Raji (cell line): ENCODE measurements around the gene ADCY4.

ENCODE experiments used
- POLR2A ChIP-seq: IDR thresholded peaks from 2 replicates; pipeline ENCODE4 v1.6.1; 2011; ENCODE audit warnings: low read depth, low read length, control low read depth; ENCODE audit not compliant: insufficient read depth

ADCY4 gene

DNA sequence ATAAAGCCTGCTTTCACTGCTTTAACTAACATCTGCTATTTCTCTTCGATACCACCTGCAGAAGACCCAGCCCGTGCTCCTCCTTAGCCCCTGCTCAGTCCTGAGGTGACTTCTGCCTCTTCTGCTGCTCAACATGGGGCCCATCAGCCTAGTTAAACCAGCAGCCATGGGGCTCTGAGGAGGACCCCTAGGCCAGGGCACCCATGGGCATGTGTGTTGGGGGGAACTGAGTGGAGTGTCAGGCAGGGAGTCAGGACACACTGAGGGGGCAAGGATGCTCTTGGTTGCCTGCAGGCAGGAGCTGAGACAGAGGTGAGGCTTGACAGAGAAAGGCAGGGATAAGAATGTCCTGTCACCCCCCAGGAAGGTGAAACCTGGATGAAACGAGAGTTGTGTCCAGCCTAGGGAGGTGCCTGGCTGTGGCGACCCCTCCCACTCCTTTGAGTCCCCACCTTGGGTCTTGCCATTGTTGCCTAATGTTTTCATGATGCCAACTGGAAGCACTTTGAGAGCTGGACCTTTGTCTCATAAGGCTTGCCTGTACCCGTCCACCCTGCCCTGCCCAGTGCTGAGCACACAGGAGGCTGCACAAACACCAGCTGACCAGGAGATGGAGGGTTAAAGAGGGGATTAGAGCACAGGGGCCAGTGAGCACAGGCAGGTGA, 50.9 kb downstream of the ADCY4 start:
- TF ChIP-seq POLR2A, result no peak

DNA sequence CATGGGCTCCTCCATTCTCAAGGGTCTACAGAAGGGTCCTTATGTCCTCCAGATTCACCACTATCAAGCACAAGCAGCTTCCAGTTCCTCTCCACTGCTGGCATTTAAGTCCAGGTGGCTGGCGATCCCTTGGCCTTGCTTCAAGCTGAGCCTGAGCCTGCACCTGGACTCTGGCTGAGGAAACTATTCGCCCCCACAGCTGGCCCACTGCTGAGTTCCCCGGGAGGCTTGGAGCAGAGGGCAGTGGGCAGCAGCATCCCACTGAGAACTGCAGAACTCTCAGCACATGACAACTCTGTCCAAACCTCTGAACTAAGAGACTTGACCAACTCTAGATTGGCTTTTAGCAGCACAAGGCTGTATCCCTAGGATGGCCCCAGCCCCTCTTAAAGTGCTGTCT, 52.1 kb downstream of the ADCY4 start:
- TF ChIP-seq POLR2A, result no peak

DNA sequence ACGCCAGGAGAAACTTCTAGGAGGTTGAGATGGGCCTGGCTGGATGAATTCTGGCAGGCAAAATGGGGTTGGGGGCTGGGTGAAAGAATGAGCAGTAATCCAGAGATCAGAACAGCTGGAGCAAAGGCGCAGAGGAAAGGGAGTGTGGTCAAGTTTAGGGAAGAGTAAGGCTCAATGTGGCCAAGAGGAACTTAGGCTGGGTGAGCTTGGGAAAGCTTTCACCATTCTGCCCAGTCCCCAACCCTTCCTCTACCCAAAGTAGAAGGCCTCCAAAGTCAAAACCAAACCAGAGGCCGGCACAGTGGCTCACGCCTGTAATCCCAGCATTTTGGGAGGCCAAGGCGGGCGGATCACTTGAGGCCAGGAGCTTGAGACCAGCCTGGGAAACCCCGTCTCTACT, 53.2 kb downstream of the ADCY4 start:
- no peak for TF ChIP-seq POLR2A

DNA sequence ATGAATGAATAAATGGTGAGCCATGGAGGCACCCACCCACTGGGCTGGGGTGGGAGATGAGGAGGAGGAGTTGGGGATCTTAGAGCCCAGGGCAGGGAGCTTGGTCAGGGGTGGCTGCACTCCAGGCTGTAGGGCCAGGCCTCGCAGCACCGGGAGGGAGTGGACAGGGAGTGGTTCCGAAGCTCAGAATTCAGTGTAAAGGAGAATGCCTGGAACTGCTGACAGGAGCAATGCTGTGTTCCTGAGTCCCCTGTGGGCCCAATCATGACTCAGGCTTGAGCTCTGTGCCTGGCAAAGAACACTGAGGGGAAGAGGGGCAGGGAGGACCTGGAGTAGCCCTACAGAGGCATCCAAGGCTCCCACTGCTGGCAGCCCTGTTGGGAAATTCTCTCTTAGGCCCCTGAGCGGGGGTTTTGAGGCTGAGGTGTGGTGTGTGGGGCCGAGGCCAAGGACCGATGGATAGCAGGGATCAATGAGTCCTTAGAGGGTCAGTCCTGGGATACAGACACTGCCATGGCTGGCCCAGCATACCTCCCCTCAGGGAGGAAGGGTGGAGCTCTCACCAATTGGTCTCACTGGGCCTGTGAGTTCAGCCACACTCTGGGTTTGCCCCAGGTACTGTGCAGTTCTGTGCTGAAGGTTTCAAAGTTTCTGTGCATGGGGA, 53.9 kb downstream of the ADCY4 start:
- TF ChIP-seq POLR2A, result no peak

DNA sequence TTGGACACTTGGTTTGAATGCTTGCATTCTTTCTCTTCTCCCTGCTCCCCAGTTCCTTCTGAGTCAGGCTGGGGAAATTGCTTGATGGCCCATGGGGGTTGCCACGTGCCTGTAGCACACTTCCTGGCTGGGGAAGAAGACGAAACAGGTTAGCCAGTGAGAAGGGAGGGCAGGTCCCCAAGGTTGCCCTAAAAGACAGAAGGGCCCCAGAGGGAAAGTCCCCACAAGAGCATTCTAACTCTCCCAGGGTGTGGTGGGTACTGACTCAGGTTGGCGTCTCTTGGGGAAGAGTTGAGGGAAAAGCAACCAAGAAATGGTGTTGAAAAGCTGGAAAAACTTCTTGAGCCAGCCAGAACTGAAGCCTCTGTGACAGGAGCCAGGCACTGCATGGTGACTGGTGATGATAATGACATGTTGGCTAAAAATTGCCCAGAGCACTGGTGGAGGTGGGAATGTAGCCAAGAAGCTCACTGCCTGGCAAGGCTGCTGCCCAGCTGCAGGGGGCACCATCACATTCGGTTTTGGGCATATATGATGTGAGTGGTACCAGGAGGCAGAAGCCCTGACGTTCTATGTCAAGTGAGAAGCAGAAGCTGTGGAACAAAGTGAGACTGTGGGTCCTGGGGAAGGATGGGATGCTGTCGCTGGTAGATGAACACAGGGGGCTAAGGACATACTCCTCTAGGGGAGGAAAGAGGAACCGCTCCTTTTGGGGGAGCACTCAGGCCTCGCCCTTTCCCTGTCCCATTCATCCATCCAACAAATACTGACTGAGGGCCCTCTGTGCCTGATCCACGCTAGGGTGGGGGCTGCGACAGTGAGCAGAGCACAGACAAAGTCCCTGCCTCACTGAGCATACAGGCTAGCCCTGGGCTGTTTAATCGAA, 55.3 kb downstream of the ADCY4 start:
- TF ChIP-seq POLR2A, result no peak

DNA sequence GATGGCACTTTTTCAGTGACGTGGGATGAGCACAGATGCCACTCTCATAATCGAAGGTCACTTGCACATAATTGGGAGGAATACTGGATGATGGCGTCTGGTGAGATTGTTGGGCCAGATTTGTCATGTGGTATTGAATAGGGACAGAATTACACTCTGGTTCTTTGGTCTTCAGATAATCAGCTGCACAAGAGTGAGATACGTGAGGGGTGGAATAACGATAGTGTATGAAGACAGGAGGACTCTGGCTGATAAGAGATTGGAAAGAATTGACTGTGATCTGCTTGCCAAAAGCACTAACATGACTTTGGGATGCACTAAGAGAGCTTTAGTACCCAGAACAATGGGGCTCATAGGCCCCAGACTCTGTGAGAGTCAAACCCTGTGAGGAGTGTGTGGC, 56.4 kb downstream of the ADCY4 start:
- no peak for TF ChIP-seq POLR2A

DNA sequence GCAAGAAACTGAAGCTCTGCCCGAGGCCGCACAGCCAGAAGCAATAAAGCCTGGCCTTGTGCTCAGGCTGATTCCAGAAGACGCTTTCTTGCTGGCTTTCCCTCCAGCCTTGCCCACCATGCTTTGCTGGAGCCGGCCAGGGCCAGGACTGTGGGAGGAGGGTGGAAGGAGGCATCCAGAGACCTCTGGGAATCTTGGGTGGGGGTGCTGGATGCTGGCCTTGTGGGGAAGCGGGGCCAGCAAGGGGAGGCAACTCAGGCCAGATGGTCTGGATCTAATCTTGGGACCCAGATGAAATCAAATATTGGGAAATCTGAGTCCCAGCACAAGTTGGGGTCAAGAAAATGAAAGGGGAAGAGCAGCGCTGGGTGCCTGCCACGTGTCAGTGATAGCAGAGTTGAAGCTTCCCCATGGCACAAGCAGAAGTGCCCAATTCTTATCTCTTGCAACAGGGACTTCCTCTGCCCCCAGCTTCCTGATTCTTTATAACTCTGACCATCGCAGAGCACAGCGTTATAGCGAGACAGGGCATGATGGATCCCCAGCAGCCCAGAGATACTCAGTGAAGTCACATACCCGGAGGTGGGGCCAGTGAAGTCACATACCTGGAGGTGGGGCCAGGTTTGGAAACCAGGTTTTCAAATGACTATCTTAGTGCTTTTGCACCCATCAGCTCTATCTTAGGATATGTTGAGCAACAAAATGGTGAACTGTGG, 57.1 kb downstream of the ADCY4 start:
- TF ChIP-seq POLR2A, result no peak

DNA sequence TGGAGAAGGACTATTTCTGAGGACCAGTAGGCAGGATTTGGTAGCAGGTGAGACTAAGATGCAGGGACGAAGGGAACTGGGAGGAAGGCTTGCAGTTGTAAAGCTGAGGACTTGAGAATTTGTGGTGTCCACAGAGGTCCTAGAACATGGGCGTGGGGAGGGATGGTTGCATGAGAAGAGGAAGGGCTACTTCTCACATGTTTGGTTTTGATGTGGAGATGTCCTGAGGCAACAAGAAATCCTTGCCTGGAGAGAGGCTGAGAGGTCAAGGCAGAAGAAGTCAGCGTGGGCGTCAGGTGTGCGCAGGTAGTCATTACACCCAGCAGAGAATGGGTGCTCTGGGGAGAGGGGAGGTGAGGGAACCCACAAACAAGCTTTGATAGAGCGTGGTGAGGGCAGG, 57.8 kb downstream of the ADCY4 start:
- no peak for TF ChIP-seq POLR2A

DNA sequence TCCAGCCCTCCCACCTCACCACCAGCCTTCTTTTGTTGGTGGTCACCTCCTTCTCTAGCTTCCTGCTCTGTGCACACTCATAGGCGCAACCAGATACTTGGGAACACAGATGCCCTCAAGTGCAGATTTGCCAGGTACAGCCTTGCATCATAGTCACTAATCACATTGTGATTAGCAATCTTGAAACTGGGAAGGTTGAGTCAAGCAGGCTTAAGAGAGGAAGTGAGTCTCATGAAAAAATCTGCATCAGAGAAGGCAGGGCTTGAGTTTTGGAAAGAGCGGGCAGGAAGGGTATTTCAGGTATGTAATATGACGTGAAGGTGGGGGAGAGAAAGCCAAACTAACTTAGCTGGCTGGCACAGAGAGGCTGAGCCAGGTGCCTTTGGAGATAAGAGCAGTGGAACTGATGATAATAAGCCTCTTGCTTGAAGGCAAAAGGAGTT, 60.7 kb downstream of the ADCY4 start:
- TF ChIP-seq POLR2A, result peak; percentile 31; the same call in 1 of the 2 replicates

DNA sequence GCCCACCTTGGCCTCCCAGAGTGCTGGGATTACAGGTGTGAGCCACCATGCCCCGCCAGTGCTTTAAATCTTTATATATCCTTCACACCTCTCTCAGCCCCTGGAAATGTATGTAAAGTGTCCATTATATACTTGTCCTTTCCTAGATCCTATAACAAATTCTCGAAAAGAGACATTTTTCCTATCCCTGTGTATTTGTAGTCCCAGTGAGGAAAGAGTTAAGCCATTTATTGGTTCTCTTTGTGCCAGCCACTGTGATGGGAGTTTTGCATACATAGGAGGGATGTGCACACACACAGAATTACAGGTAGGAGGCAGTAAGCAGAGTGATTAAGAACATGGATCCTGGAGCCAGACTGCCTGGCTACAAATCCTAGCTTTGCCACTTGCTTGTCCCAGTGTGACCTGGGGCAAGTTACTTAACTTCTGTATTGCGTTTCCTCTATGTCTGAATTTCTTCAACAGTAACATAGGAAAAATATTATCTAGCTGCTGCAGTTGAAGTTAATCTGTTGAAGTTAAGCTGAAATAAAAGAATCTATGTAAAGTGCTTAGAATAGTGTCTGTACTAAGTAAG, 61.4 kb downstream of the ADCY4 start:
- no peak for TF ChIP-seq POLR2A

DNA sequence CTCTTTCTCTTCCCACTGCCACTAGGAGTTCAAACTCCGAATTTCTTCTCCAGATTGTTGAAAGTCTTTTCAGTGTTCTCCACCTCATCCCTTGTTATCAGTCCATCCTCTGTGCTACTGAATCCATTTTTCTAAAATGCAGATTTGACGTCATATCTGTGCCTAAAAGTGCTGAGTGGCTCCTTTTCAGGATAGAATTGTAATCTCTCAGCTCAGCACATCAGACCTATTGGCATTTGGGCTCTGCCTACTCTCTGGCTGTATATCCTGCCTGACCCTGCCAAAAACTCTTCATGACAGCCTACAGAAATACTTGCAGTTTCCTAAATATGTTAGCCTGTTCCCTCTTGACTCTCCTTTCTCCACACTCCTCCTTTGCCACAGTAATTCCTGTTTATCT, 62.4 kb downstream of the ADCY4 start:
- no peak for TF ChIP-seq POLR2A

DNA sequence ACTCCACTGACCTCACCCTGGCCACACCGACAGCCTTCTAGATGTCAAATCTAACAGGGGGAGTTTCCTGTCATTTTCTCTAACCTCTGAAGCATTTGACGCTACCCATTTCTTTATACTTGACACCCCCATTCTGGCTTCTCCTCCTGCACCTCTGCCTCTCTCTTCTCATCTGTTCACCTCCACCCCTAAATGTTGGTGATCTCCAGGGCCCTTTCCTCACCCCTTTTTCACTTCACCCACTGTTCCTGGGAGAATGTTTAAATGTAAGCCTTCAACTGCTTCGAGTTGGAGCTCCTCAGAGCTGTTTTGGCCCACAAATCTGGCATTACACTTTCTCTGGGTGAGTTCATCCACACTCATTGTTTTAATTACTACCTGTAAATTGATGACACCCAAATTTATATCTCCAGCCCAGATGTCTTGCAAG, 63.0 kb downstream of the ADCY4 start:
- TF ChIP-seq POLR2A, result no peak

DNA sequence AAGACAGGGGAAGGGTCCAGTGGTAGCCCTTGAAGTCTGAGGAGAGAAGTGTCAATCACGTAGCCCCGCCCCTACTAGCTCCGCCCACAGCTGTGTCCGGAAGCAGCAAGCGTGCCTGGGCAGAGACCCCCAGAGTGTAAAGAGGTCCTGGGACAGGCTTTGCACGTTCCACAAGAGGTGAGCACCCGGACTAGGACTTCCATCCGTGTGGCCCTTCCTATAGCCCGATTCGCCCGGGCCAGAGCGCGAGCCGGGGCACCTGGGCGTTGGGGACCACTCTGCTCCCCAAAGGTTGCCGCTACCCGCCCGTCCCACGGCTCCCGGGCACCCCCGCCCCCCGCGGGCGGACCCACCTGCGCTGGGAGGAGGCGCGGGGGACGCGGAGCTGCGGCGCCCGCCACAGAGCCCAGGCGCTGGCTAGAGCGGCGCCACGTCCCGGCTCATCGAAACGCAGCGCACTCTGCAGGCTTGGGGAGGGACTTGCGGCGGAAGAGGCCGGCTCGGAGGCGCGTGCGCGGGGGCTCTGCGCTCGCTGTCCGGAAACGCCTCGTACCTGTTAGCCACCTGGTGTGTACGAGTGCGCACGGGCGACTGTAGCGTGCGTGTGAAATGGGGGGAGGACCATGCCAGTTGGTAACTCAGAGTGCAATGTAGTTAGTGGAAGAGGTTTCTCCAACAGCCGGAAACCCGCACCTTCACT, 63.6 kb downstream of the ADCY4 start, which contains the start of gene RABGGTA:
RABGGTA (minus strand) TSS at position 464 of the 700 bp plus-strand sequence. CDS start 482 bp downstream, outside the sequence.
- peak; percentile 82 for TF ChIP-seq POLR2A

DNA sequence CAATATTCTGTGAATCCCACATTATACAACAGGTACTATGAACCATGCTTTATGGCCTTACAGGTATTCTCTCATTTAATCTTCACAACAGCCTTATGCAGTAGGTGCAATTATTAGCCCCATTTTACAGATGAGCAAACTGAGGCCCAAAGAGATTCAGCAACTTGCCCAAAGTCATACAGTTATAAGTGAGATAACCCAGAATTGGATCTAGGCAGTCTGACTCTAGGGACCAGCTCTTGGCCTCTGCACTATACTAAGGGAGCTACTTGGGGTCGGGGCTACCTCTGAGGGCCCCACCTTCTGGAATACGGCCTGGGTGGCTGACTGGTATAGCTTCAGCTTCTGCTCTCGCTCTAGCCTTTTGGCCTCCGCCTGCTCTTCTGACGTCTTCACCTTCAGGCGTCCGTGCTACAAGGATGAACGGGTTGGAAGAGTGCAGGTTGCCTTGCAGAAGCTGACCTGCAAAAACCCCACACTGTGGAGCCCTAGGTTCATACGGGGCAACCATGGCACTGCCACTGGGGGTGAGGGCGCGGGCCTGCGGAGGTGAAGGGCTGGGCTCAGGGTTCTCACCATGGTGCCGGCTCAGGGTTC, 64.2 kb downstream of the ADCY4 start:
- TF ChIP-seq POLR2A, result no peak
